OCI-LY7 (cell line): ENCODE results near the gene CDK5R1. TPM values are rescaled to one million over a fixed set of nuclear protein-coding genes. Genes with fewer than 3 reads are reported as not detected.

Experiments
- BruUV-seq: library from RNA; stranded (reverse); fragments of 400-500 nt; replicated peaks from 2 replicates; lab custom pipeline; 2021; lab: Mats Ljungman, UMichigan
- CTCF ChIA-PET: fragments of 300-600 bp; sonication (Branson Sonifier 250); formaldehyde crosslinking; loops from one replicate; lab custom pipeline; 2022; ENCODE audit warnings: antibody characterized with exemption; ENCODE audit not compliant: unreplicated experiment; lab: Charles Lee
- POLR2A ChIA-PET: fragments of 300-600 bp; sonication (Branson Sonifier 250); formaldehyde crosslinking; loops from one replicate; lab custom pipeline; 2022; ENCODE audit warnings: antibody characterized with exemption; lab: Charles Lee
- DNase-seq: peaks from one replicate; pipeline ENCODE4 v3.0.0-alpha.2; 2015; ENCODE audit warnings: low spot score
- H2AFZ ChIP-seq: fragments of 200-600 bp; sonication (generic), shearing (Covaris generic); 2 replicates; pipeline ENCODE4 v1.6.1; 2014; ENCODE audit warnings: mild to moderate bottlenecking, antibody characterized with exemption, low read length, moderate library complexity
- H3K27ac ChIP-seq: fragments of 200-600 bp; sonication (generic); 2 replicates; pipeline ENCODE4 v1.5.1; 2014; ENCODE audit warnings: mixed run types, low read depth, mild to moderate bottlenecking, moderate library complexity, low read length, inconsistent platforms; ENCODE audit not compliant: poor library complexity, severe bottlenecking
- H3K36me3 ChIP-seq: fragments of 200-600 bp; sonication (generic); 2 replicates; pipeline ENCODE4 v1.6.1; 2014; ENCODE audit warnings: mild to moderate bottlenecking, antibody characterized with exemption, low read length, moderate library complexity, mixed read lengths; ENCODE audit not compliant: insufficient read depth
- H3K4me1 ChIP-seq: fragments of 200-600 bp; sonication (generic); 2 replicates; pipeline ENCODE4 v1.5.1; 2014; ENCODE audit warnings: mild to moderate bottlenecking, low read length; ENCODE audit not compliant: insufficient read depth, poor library complexity, severe bottlenecking
- H3K4me2 ChIP-seq: fragments of 200-600 bp; sonication (generic); 2 replicates; pipeline ENCODE4 v1.6.1; 2014; ENCODE audit warnings: mild to moderate bottlenecking, low read length
- H3K4me3 ChIP-seq: fragments of 200-600 bp; sonication (generic); 2 replicates; pipeline ENCODE4 v1.5.1; 2014; ENCODE audit warnings: mild to moderate bottlenecking, low read depth, low read length; ENCODE audit not compliant: poor library complexity, severe bottlenecking
- H3K79me2 ChIP-seq: fragments of 200-600 bp; sonication (generic); 2 replicates; pipeline ENCODE4 v1.6.1; 2016; ENCODE audit warnings: low read depth, mild to moderate bottlenecking, low read length, moderate library complexity, mixed read lengths; ENCODE audit not compliant: insufficient read depth
- H3K9me2 ChIP-seq: fragments of 200-600 bp; sonication (generic); 2 replicates; pipeline ENCODE4 v1.6.1; 2016; ENCODE audit warnings: mild to moderate bottlenecking, low read length, mixed read lengths; ENCODE audit not compliant: insufficient read depth
- H3K9me3 ChIP-seq: fragments of 200-600 bp; sonication (generic); 2 replicates; pipeline ENCODE4 v1.6.1; 2014; ENCODE audit warnings: mild to moderate bottlenecking, mixed run types, low read length, mixed read lengths
- H4K20me1 ChIP-seq: fragments of 200-600 bp; sonication (generic); 2 replicates; pipeline ENCODE4 v1.6.1; 2014; ENCODE audit warnings: mild to moderate bottlenecking, antibody characterized with exemption, low read length, moderate library complexity, mixed read lengths; ENCODE audit not compliant: insufficient read depth
- EZH2phosphoT487 ChIP-seq: fragments of 200-600 bp; sonication (generic); IDR thresholded peaks from 2 replicates; pipeline ENCODE4 v1.6.1; 2018; ENCODE audit warnings: low read depth, borderline replicate concordance, mild to moderate bottlenecking, mixed run types, antibody characterized with exemption, low read length, moderate library complexity, mixed read lengths
- intact Hi-C: fragments of 100-400 bp; cut with micrococcal nuclease; formaldehyde crosslinking; loops from one replicate; pipeline ENCODE4 v1.10.0; 2022; ENCODE audit not compliant: unreplicated experiment
- total RNA-seq, 2 experiments: library from RNA; depleted of rRNA in 1 of 2; stranded (reverse); fragments of >200 nt in 1 of 2; shearing (Covaris generic) in 1 of 2; gene quantifications; 2 replicates each; pipeline ENCODE4 v1.2.3, GENCODE V29; 2014 to 2022
- TF ChIP-seq, protein P1 (sequence below): fragments of 200-600 bp; sonication (generic); conservative IDR thresholded peaks from 2 replicates; pipeline ENCODE4 v1.5.1; 2014; ENCODE audit warnings: mild to moderate bottlenecking, antibody characterized with exemption, low read length, moderate library complexity, mixed read lengths

CDK5R1 gene
- total RNA-seq, 2 experiments from 2014 or later, result 1.3 to 2.2 TPM

DNA sequence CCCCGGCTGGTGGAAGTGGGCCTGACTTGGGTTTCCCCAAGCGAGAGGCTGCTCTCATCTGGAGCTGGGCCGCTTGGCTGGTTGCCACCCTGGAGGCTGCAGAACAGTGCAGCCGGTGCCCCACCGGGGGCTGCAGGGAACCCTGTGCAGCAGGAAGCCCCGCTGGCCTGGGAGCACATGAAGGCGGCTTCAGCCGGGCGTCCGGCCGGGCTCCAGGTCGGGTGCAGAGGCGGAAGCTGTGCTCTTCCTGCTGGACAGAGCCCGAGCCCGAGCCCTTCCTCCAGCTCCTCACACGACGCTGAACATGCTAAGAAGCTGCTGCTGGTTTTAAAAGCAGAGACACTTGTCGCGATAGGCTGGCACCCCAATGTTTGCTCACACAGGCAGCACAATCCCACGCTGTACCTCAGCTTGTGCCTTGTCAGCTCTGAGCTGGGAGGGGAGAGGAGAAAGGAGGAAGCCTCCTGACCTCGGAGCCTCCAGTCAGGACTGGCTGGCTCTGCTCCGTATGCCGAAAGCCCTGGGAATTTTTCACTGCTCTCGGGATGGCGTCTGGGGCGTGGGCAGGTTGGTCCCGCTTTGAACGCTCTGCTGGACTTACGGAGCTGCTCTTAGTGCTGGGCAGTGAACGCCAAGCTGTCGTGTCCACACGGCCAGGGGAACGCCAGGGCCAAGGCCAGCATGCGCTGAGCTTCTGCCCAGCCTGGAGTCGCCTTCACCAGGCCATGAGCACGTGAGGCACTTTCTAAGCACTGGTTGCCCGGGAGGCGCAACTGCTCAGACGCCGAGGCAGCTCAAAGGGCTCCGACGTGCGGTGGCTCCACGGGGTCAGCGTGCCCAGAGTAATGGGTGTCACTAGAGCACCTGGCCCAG, 8.8 kb downstream of the CDK5R1 start:
- POLR2A ChIA-PET, result no interaction called here
- Histone ChIP-seq H3K9me2 (no peaks in the 10 kb centered on the region), H3K27ac (no peak overlapping the region), H3K79me2 (no peaks in the 10 kb centered on the region), H3K4me2 (no peak overlapping the region), H3K4me3 (no peak overlapping the region), H2AFZ (no peak overlapping the region), H3K9me3 (no peaks in the 10 kb centered on the region), H3K4me1 (peaks cover 8% of the 10 kb centered on the region), H4K20me1 (no peaks in the 10 kb centered on the region), H3K36me3 (no peaks in the 10 kb centered on the region)
- intact Hi-C loops, result no loop called here
- no TSS peak for BruUV-seq
- no peak for DNase-seq
- CTCF ChIA-PET, result no interaction called here
- TF ChIP-seq, protein P1, sequence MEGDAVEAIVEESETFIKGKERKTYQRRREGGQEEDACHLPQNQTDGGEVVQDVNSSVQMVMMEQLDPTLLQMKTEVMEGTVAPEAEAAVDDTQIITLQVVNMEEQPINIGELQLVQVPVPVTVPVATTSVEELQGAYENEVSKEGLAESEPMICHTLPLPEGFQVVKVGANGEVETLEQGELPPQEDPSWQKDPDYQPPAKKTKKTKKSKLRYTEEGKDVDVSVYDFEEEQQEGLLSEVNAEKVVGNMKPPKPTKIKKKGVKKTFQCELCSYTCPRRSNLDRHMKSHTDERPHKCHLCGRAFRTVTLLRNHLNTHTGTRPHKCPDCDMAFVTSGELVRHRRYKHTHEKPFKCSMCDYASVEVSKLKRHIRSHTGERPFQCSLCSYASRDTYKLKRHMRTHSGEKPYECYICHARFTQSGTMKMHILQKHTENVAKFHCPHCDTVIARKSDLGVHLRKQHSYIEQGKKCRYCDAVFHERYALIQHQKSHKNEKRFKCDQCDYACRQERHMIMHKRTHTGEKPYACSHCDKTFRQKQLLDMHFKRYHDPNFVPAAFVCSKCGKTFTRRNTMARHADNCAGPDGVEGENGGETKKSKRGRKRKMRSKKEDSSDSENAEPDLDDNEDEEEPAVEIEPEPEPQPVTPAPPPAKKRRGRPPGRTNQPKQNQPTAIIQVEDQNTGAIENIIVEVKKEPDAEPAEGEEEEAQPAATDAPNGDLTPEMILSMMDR, result no peak
- no peak for TF ChIP-seq EZH2phosphoT487

DNA sequence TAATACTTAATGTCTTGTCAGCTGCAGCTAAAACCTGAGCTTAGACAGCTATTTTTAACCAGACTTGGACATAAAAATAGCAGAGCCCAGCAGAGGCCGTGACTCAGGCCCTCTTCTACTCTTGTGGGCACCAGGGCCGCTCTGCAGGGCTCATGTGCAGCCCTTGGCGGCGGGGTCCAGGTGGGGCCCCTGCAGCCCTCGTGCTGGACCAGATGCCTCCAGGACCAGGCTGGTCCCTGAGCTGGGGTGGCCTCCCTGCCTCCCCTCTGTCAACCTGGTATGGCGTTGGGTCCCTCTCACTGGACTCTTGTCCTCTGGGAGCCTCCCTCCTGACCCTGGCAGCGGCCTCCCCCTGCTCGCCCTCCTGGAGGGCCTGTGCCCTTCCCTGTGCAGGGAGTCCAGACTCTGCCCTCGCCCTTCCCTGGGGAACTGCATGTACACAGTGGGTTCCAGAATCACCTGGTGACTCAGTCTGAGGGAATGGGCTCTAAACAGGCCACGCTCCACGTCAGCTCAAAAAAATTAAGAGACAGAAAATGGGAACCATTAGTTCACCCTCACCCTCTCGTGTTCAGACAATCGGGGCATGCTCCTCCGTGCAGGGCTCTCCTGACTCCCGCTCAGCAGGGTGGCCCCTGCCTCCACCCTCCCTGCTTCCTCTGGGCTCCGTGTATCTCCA, 9.7 kb downstream of the CDK5R1 start:
- Histone ChIP-seq H3K4me3 (no peak overlapping the region), H3K27ac (no peak overlapping the region), H3K36me3 (no peaks in the 10 kb centered on the region), H3K4me1 (peaks cover 8% of the 10 kb centered on the region), H3K9me3 (no peaks in the 10 kb centered on the region), H3K4me2 (no peak overlapping the region), H3K79me2 (no peaks in the 10 kb centered on the region), H2AFZ (no peak overlapping the region), H4K20me1 (no peaks in the 10 kb centered on the region), H3K9me2 (no peaks in the 10 kb centered on the region)
- intact Hi-C loops, result no loop called here
- BruUV-seq, result no TSS peak
- ChIA-PET POLR2A (no interaction called here), CTCF (no interaction called here)
- no peak for DNase-seq
- no peak for TF ChIP-seq EZH2phosphoT487
- TF ChIP-seq, protein P1, result no peak
